NT2/D1 (cell line): Measurements from ENCODE around the gene HOXA1.

ENCODE experiments used
- DNase-seq: peaks from one replicate; pipeline ENCODE4 v3.0.0-alpha.2; 2011; ENCODE audit warnings: low read depth, low spot score
- H3K27me3 ChIP-seq: 2 replicates; pipeline ENCODE4 v1.6.0; 2011; ENCODE audit warnings: mild to moderate bottlenecking; ENCODE audit not compliant: insufficient read length, insufficient read depth
- H3K36me3 ChIP-seq: 2 replicates; pipeline ENCODE4 v1.6.1; 2011; ENCODE audit warnings: mild to moderate bottlenecking, low read length, mixed read lengths; ENCODE audit not compliant: insufficient read depth, insufficient read length
- H3K4me1 ChIP-seq: 2 replicates; pipeline ENCODE4 v1.5.1; 2011; ENCODE audit not compliant: insufficient read depth, insufficient read length
- H3K4me3 ChIP-seq: 2 replicates; pipeline ENCODE4 v1.5.1; 2011; ENCODE audit warnings: low read depth; ENCODE audit not compliant: insufficient read length
- H3K9ac ChIP-seq: 2 replicates; pipeline ENCODE4 v1.6.0; 2011; ENCODE audit warnings: low read depth; ENCODE audit not compliant: insufficient read length
- H3K9me3 ChIP-seq: 2 replicates; pipeline ENCODE4 v1.5.1; 2011; ENCODE audit warnings: mild to moderate bottlenecking, low read length; ENCODE audit not compliant: insufficient read depth
- SUZ12 ChIP-seq: IDR thresholded peaks from 2 replicates; pipeline ENCODE4 v1.6.1; 2011; ENCODE audit not compliant: insufficient read length, insufficient read depth; ENCODE audit errors: extremely low read depth
- YY1 ChIP-seq: IDR thresholded peaks from 2 replicates; pipeline ENCODE4 v1.6.1; 2011; ENCODE audit not compliant: insufficient read length, insufficient read depth
- ZNF274 ChIP-seq: IDR thresholded peaks from 2 replicates; pipeline ENCODE4 v1.6.1; 2011; ENCODE audit warnings: mild to moderate bottlenecking, low read depth, low read length

HOXA1 gene

DNA sequence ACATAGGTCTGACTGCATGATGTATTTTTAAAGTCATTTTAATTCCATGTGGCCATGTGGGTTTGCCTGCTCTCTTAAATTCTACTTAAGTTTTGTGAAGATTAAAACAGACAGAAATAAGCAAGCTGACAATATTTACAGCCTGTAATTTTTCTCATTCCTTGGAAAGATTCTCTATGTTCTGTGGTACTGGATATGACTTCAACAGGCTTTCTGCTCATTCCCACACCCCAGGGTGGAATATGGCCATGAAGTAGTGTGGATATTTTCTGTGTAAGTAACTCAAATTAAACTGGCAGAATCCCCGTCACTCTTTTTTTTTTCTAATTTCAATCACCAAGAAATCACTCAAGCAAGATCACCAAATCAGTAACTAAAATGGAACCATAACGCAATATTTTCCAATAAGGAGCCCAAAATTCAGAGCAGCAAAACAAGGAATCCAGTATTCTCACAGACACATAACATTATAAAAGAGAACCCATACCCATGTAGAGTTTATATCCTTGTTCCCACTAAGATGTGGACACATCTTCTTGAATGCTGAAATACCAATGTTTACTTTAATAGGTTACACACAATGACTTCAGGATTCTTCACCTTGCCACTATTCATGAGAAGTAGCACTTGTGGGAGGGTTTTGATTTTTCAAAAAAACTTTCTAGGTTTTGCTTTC, 42.0 kb upstream of the HOXA1 start:
- no peak overlapping the region for H3K9ac ChIP-seq
- H3K36me3 ChIP-seq, result no peaks in the 10 kb centered on the region
- DNase-seq, result no peak
- no peaks in the 10 kb centered on the region for H3K4me1 ChIP-seq
- no peaks in the 10 kb centered on the region for H3K9me3 ChIP-seq
- no peak for TF ChIP-seq YY1
- TF ChIP-seq ZNF274, result no peak
- TF ChIP-seq SUZ12, result no peak
- no peak overlapping the region for H3K4me3 ChIP-seq
- H3K27me3 ChIP-seq, result peaks cover 100% of the 10 kb centered on the region

DNA sequence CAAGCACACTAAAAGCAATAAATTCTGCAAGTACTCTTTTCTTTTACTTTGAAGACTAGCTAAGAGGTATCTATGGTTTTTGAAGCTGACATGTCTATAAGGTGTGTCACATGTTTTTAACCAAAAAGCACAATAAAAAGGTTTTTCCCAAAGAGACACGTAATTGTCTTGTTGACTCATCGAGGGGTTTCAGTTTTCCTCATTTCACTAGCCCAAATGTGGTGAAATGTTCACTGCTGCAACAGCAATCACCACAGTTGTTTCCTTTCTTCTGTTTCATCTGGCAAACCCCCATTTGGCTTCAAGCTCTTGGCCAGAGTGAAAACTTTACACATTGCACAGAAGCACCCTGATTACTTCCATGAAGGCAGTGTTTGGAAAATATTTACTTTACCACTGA, 38.6 kb upstream of the HOXA1 start:
- H3K27me3 ChIP-seq, result peaks cover 98% of the 10 kb centered on the region
- DNase-seq, result no peak

DNA sequence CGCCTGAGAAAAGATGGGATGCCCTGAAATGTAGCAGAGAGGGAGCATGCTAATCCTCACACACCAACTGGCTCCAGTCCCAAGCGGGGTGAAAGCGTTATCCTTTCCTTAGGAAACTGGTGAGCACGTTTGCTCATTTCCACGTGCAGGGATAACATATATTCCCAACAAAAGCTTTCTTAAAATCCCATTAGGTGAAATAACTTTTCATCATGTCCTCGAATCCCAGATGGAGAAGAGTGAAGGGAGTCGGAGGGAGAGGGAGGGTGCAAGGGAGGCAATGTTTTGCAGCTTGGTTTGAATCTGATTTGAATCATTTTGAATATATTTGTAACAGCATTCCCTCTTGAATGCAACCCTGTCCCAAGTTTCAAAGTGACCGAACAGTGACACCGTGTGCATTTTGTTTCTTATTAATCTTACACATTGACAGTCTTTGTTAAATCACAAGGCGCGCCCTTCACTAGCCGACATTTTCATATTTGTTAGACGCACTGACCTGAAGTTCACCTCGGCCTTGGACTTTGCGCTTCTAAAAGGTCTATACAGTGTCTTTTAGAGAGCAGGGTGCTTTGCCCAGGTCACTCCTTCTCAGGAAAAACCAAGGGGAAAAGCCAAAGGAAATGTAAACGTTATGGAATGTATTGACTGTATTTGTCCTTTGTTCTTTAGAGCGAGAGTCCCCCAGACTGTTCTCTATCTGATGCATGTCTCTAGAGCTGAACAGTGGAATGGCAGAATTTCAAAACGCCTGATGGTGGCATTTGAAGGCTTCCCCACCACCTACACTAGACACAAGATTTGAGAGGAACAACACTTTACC, 37.8 kb upstream of the HOXA1 start:
- H3K36me3 ChIP-seq, result no peaks in the 10 kb centered on the region
- no peaks in the 10 kb centered on the region for H3K4me1 ChIP-seq
- no peak for TF ChIP-seq YY1
- no peak for TF ChIP-seq ZNF274
- TF ChIP-seq SUZ12, result no peak
- H3K9ac ChIP-seq, result no peak overlapping the region
- no peak overlapping the region for H3K4me3 ChIP-seq
- DNase-seq, result no peak
- peaks cover 98% of the 10 kb centered on the region for H3K27me3 ChIP-seq
- H3K9me3 ChIP-seq, result no peaks in the 10 kb centered on the region; the same call in 1 of the 2 replicates

More for the DNA sequence above, 38.6 kb upstream of the HOXA1 start:
- Histone ChIP-seq H3K36me3 (no peaks in the 10 kb centered on the region), H3K4me1 (no peaks in the 10 kb centered on the region), H3K9me3 (no peaks in the 10 kb centered on the region; the same call in 1 of the 2 replicates), H3K9ac (no peak overlapping the region), H3K4me3 (no peak overlapping the region)
- TF ChIP-seq SUZ12 (no peak), ZNF274 (no peak), YY1 (no peak)

DNA sequence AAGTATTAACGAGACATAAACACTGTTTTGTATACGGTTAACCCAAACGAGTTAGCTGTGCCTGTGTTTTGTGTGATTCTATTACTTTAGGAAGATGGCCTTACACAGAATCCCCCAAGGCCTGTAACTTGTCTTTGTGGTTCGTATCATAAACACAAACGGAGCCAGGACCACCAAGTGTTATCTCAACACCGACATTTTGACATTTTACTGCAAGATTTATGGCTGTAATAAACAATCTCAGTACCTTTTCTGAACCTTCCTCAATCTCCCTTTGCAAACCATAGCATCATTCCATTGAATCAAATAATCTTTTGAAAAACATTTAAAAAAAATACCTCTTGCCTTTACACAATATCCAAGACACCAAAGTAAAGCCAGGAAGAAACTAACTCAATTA, 37.2 kb upstream of the HOXA1 start:
- no peak overlapping the region for H3K4me3 ChIP-seq
- DNase-seq, result no peak
- no peaks in the 10 kb centered on the region for H3K36me3 ChIP-seq
- H3K9me3 ChIP-seq, result no peaks in the 10 kb centered on the region; the same call in 1 of the 2 replicates
- peaks cover 98% of the 10 kb centered on the region for H3K27me3 ChIP-seq
- H3K4me1 ChIP-seq, result no peaks in the 10 kb centered on the region
- H3K9ac ChIP-seq, result no peak overlapping the region
- TF ChIP-seq SUZ12 (peak; percentile 8), ZNF274 (no peak)

DNA sequence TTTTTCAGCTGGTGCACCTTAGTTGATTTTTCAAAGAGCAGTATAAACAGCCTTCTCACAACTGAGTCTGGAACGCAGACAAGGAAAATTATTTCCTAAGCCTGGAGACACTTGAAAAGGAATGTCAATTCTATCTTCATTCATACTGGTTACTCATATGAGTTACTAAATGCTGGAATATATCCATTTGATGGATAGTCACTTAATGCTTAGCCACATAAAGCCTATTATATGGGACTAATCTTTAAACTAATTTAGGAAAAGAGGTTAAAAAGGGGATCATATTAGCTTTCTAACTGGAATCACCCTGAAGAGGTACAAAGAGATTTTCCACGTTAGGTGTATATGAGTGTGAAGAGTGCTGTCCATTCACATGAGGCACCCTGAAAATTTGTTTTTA, 36.4 kb upstream of the HOXA1 start:
- Histone ChIP-seq H3K27me3 (peaks cover 98% of the 10 kb centered on the region), H3K4me3 (no peak overlapping the region), H3K9ac (no peak overlapping the region), H3K4me1 (no peaks in the 10 kb centered on the region), H3K36me3 (no peaks in the 10 kb centered on the region), H3K9me3 (no peaks in the 10 kb centered on the region; the same call in 1 of the 2 replicates)
- TF ChIP-seq SUZ12 (peak; percentile 9), YY1 (no peak), ZNF274 (no peak)
- DNase-seq, result no peak

DNA sequence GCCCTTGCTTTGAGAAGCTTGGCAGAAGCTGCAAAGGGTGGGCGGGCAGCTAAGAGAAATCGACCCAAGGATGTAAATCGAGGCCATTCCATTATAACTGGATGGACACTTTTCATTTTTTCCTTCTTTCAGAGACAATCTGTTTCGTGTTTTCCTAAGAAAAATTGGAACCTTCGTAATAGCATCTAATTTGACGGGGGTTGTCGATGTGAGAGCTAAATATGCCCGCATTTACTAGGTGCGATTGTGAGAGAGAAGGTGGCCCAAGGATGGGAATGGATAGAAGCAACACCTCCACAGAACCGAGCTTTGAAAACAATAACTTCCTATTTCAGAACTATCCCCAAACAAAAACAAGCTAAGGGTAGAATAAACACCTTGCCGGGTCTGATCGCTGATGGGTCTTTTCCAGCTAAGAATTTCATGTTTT, 35.6 kb upstream of the HOXA1 start:
- H3K4me1 ChIP-seq, result no peaks in the 10 kb centered on the region
- H3K9ac ChIP-seq, result peak overlapping the region; percentile 68
- no peaks in the 10 kb centered on the region for H3K36me3 ChIP-seq
- no peak for TF ChIP-seq SUZ12
- TF ChIP-seq ZNF274, result no peak
- no peak for TF ChIP-seq YY1
- peaks cover 98% of the 10 kb centered on the region for H3K27me3 ChIP-seq
- H3K4me3 ChIP-seq, result peak overlapping the region; percentile 64
- H3K9me3 ChIP-seq, result no peaks in the 10 kb centered on the region; the same call in 1 of the 2 replicates
- DNase-seq, result no peak

DNA sequence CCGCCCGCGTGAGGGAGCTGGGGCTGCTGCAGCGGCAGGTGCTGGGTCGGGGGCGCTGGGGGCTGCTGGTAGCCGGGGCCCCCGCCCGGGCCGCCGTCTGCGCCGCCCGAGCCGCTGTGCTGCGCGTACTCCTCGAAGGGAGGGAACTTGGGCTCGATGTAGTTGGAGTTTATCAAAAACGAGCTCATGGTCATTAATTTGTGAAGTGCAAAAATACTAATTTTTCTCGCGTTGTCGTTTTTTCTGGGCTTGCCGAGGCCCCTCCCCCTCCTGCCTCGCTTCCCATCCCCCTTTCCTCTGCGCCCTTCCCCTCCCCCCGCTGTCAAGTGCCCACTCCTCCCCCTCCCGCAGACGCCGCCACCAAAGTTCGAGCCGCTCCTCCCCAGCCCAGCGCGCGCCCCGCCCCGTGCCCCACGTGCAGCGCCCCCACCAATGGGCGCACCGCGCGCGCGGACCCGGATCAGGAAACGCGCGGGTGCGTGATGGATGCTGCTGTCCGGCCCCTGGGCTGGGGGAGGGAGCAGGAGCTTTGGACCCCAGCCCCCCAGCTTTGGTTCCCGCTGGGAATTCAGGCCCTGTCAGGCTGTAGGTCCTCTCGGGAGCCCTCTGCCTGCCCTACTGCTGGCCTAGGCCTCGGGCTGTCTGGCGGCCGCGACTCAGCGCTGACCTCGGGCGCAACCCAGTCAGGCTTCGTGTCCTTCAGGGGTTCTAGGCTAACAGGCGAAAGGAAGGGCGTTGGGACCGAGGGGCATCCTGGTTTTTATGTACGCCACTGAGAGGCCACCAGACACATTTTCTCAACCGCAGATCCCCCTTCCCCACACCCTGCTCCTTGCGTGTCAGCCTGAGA, 35.0 kb upstream of the HOXA1 start, which contains the start of gene HOXA4:
TSS of gene HOXA4 (minus strand) at position 218 of the 850 bp plus-strand sequence. CDS start at position 194, 24 bp downstream.
- no peak for TF ChIP-seq SUZ12
- TF ChIP-seq YY1, result no peak
- TF ChIP-seq ZNF274, result no peak
- peak within 1 kb of the TSS; percentile 64 for H3K4me3 ChIP-seq
- H3K27me3 ChIP-seq, result peaks cover 98% of the 10 kb centered on the region
- H3K9me3 ChIP-seq, result no peaks in the 10 kb centered on the region; the same call in 1 of the 2 replicates
- H3K9ac ChIP-seq, result peak within 1 kb of the TSS; percentile 68
- no peaks in the 10 kb centered on the region for H3K4me1 ChIP-seq
- no peaks in the 10 kb centered on the region for H3K36me3 ChIP-seq
- no peak for DNase-seq
